Heart left ventricle (tissue), 16 donors: ENCODE data around the gene KCNQ1. TPM values are rescaled to one million over a fixed set of nuclear protein-coding genes. Genes with fewer than 3 reads are reported as not detected.
A peak's percentile ranks its signal among the peaks of the same experiment; 100 is the strongest.

Experiments used
- ATAC-seq, 4 donors: fragments of 200-7000 bp; cut with Tn5 transposase; one replicate each; pipeline ENCODE4 v1.9.1; 2020 to 2022; ENCODE audit warnings: moderate library complexity in 4 of 4, mild to moderate bottlenecking in 3 of 4, moderate number of reproducible peaks in 1 of 4
- DNase-seq, 5 donors: peaks; one replicate each; pipeline ENCODE4 v3.0.0-alpha.2; 2020
- H3K27ac ChIP-seq, 12 donors: fragments of 200-600 bp; sonication (generic) in 4 of 12; one replicate each; pipeline versions ENCODE4 v1.5.0 to v1.8.0; 2016 to 2022; ENCODE audit warnings: mild to moderate bottlenecking in 2 of 12
- H3K27me3 ChIP-seq, 9 donors: fragments of 200-600 bp; sonication (generic) in 2 of 9; one replicate each; pipeline versions ENCODE4 v1.5.1 to v1.8.0; 2016 to 2022; ENCODE audit warnings: mild to moderate bottlenecking in 3 of 9
- H3K36me3 ChIP-seq, 9 donors: fragments of 200-600 bp; sonication (generic) in 2 of 9; one replicate each; pipeline versions ENCODE4 v1.5.0 to v1.8.0; 2018 to 2022; ENCODE audit warnings: mild to moderate bottlenecking in 2 of 9
- H3K4me1 ChIP-seq, 12 donors: fragments of 200-600 bp; sonication (generic) in 4 of 12; one replicate each; pipeline versions ENCODE4 v1.5.0 to v1.8.0; 2016 to 2022; ENCODE audit warnings: mild to moderate bottlenecking in 3 of 12
- H3K4me3 ChIP-seq, 12 donors: fragments of 200-600 bp; sonication (generic) in 4 of 12; one replicate each; pipeline versions ENCODE4 v1.5.0 to v1.8.0; 2017 to 2022; ENCODE audit warnings: mild to moderate bottlenecking in 9 of 12, moderate library complexity in 4 of 12
- H3K9me3 ChIP-seq, 12 donors: fragments of 200-600 bp; sonication (generic) in 4 of 12; one replicate each; pipeline versions ENCODE4 v1.5.0 to v1.8.0; 2016 to 2022; ENCODE audit warnings: mild to moderate bottlenecking in 1 of 12
- CTCF ChIP-seq, 12 donors: fragments of 200-600 bp; sonication (generic) in 4 of 12; IDR thresholded peaks; one replicate each; pipeline versions ENCODE4 v1.5.0 to v1.8.0; 2018 to 2022; ENCODE audit warnings: antibody characterized with exemption in 12 of 12, mild to moderate bottlenecking in 5 of 12
- POLR2A ChIP-seq, 2 donors: fragments of 450-650 bp; IDR thresholded peaks; one replicate each; pipeline ENCODE4 v1.6.1; 2017; ENCODE audit warnings: antibody characterized with exemption in 2 of 2, mild to moderate bottlenecking in 2 of 2, moderate library complexity in 2 of 2
- WGBS, 4 donors: extraction: QIAGEN DNeasy Blood & Tissue Kit in 2 of 4; methylation state at CpG; one replicate each; pipeline versions ENCODE4 v1.1.5 to v1.1.7; 2013 to 2018; 5-methylcytosine and 5-hydroxymethylcytosine counted together
- intact Hi-C, 10 donors: fragments of 100-400 bp; cut with DNase I; formaldehyde crosslinking; loops; one replicate each; pipeline versions ENCODE4 v1.11.1 to v1.14.2; 2022
- polyA plus RNA-seq, 2 donors: library from polyadenylated mRNA; stranded (reverse); fragments of 200-250 nt; gene quantifications; one replicate each; pipeline ENCODE4 v1.2.3, GENCODE V29; 2013
- total RNA-seq, 9 donors: library from RNA; depleted of rRNA in 2 of 9; stranded (reverse); fragments of >200 nt in 2 of 9; fragmentation: NEBNext Ultra II Directional in 3 of 9; extraction: Animal tissue kit (Norgen Biotek cat#: 25700) in 3 of 9; gene quantifications; one replicate each; pipeline versions ENCODE4 v1.1.0 to v1.2.4, GENCODE V29; 2016 to 2023
- donor health status: ischemic (EF 13 %, LVEDD 7.1; RV severe dilation, severe dysfunction).
- donor health status: healthy with polysubstance abuse.
- donor health status: DM: no; HTN: yes; CAD: no.
- donor health status: DM: no; HTN: no; CAD: no.
- donor health status: ischemic (EF 25% LVEDD 6.9; RV normal size, moderate dysfunction).
- donor health status: ischemic (EF 25% LVEDD 5.7; RV mildly dilated, moderate dysfunction).
- donor health status: healthy.
- donor health status: DM: yes; HTN: yes; CAD: no.
- donor health status: ischemic (EF 35%, LVEDD 5.7; RV mildly dilated, moderate dysfunction).
- donor health status: nonischemic (EF 11% LVEDD 7.7; RV severe dilation, severe dysfunction).
- donor health status: DM: yes; HTN: yes; CAD: no.
- donor health status: PGD.
- donor health status: ischemic (EF 29% LVEDD 5.4; RV normal size, mild dysfunction).
- donor health status: nonischemic (EF 23%, LVEDD 6.1; RV moderate dilation, normal function).

KCNQ1 gene
- total and polyA plus RNA-seq, 11 donors = 18.6 to 42.4 (median 31.4) TPM

GRCh38 chr11:2888266-2888968 is 443.6 kb downstream of the KCNQ1 start:
- DNase-seq (peak; percentile 91 to 96 (median 92)), ATAC-seq (peak; percentile 53 to 69 (median 61))
- Histone ChIP-seq H3K4me1 (peaks cover 5 to 53% (median 30%) of the 10 kb centered on the region in 12 donors), H3K27ac (peak overlapping the region in 1 of 12 donors; percentile 90), H3K9me3 (no peaks in the 10 kb centered on the region), H3K4me3 (no peak overlapping the region), H3K27me3 (peaks cover 0 to 10% (median 0%) of the 10 kb centered on the region in 9 donors), H3K36me3 (no peaks in the 10 kb centered on the region)
- WGBS, 4 donors = 30 to 36% (median 33%) methylated on average over 23 to 25 of the region's 25 CpGs
- intact Hi-C loops = loop anchor here (1.0 to 10.0 kb wide), 15 partner anchors 56 to 576 kb away; partner anchors contain the start of genes KCNQ1OT1 (in 5 of the 10) and KCNQ1 (in 1 of the 10)
- no peak for TF ChIP-seq POLR2A (IDR thresholded peaks at IDR 0.05)
- TF ChIP-seq CTCF (IDR thresholded peaks at IDR 0.05) = peak; percentile 95 to 99 (median 98)

DNA sequence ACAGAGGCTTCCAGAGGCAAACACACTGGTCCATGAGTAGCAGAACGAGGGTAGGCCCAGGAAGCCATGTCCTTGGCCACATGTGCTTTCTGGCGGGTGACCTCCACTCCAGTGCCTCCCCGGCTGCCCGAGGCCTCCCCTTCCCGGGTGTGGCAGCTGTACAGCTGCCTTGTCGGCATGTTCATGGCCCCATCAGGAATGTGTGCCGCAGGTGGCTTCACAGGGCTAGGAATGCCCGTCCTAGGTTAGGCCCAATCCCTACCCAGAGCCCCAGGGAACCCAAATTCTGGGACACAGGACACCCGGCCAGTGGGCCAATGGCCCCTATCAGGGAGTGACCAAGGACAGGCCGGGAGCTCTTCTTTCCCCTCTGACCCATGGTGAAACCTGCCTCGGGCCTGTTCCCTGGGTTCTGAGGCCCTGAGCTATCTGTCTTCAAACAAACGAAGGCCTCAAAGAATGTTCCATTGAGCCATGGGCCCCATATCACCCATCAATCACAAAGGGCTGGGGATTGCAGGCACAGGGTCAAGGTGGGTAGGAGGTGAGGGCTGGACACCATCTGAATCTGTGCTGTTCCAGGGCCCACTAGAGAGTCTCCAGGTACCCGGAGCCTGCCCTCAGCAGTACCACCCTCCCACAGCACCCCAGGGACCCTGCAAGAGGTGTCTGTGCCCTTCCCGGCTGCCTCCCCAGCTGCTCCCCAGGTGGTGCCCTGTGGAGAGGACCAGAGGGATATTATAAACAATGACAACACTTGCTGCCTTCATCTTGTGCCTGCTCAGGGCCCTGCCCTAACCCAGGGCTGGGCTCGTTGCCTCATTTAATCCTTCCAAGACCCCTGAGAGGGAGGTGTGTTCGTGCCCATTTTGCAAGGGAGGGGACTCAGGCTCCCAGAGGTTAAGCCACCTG is 444.8 kb downstream of the KCNQ1 start:
- no peak for TF ChIP-seq POLR2A (IDR thresholded peaks at IDR 0.05)
- no peak for TF ChIP-seq CTCF (IDR thresholded peaks at IDR 0.05)
- WGBS, 4 donors = 87 to 91% (median 89%) methylated on average over 9 to 16 of the region's 16 CpGs
- Histone ChIP-seq H3K27me3 (peaks cover 0 to 5% (median 0%) of the 10 kb centered on the region in 9 donors), H3K4me1 (peaks cover 5 to 48% (median 30%) of the 10 kb centered on the region in 12 donors), H3K9me3 (no peaks in the 10 kb centered on the region), H3K27ac (no peak overlapping the region), H3K4me3 (no peak overlapping the region), H3K36me3 (no peaks in the 10 kb centered on the region)
- intact Hi-C loops = loop anchor here (2.0 to 10.0 kb wide), 15 partner anchors 57 to 695 kb away; partner anchors contain the start of genes KCNQ1OT1 (in 5 of the 10), C11orf21 (in 2 of the 10), TSPAN32 (in 2 of the 10) and KCNQ1 (in 1 of the 10)
- ATAC-seq (no peak), DNase-seq (no peak)

DNA sequence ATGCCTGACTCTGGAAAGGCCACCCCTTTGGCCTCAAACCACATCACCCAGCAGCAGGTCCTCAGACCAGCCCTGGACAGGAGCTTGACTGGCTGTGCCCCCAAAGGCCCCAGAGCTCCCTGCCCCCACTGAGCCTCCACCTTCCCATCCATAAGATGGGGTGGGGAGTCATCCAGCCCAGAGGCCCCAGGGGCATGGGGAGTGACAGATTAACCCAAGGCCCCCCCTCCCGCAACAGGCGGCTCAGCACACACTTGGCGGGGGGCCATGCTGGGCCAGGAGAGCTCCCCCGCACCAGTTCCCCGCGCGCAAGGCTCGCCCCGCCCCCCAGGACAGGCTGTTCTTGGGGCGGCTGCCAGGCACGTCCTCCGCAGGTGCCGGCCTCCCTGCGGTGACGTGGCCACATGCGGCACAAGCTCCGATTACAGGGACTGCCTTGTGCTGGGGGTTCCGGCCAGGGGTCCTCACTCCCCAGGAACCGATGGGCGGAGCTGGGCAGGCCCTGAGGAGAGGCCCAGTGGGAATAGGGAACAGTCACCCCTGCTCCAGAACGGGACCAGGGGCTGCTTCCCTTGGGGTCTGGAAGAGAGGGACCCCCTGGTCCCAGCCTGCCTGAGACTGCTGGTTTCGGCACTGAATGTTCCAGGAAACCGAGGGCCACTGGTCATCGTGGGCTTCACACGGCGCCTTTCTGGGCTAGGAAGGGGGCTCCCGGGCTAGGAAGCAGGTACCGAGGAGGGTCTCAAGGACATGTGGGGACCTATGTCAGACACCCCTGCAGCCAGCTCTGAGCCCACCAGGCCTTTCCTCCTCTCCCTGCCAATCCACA is 445.9 kb downstream of the KCNQ1 start:
- Histone ChIP-seq H3K36me3 (no peaks in the 10 kb centered on the region), H3K9me3 (no peaks in the 10 kb centered on the region), H3K4me1 (peaks cover 5 to 42% (median 29%) of the 10 kb centered on the region in 12 donors), H3K27ac (peak overlapping the region in 3 of 12 donors; percentile 39 to 49 (median 49)), H3K27me3 (peaks cover 0 to 2% (median 0%) of the 10 kb centered on the region in 9 donors), H3K4me3 (no peak overlapping the region)
- DNase-seq (peak in 4 of 5 donors; percentile 51 to 85 (median 82)), ATAC-seq (peak in 3 of 4 donors; percentile 10 to 33 (median 17))
- intact Hi-C loops = loop anchor here in 6 of 10 donors (2.0 to 10.0 kb wide), 4 partner anchors 462 to 696 kb away; partner anchors contain the start of genes C11orf21 (in 2 of the 6) and TSPAN32 (in 2 of the 6)
- TF ChIP-seq CTCF (IDR thresholded peaks at IDR 0.05) (no peak), POLR2A (IDR thresholded peaks at IDR 0.05) (no peak)
- WGBS, 4 donors = 38 to 60% (median 47%) methylated on average over 4 to 28 of the region's 28 CpGs
